Measurements from ENCODE around the gene ZNF654. TPM values are rescaled to one million over a fixed set of nuclear protein-coding genes. Genes with fewer than 3 reads are reported as not detected.
A peak's percentile ranks its signal among the peaks of the same experiment; 100 is the strongest.
"Not testable (repeated sequence)": the region's sequence is repeated elsewhere in the genome, so short reads cannot be mapped to it uniquely, and the experiment has no call there.

The ZNF654 gene
- total RNA-seq, 1 donor from 2014 or later, result 30.3 TPM

DNA sequence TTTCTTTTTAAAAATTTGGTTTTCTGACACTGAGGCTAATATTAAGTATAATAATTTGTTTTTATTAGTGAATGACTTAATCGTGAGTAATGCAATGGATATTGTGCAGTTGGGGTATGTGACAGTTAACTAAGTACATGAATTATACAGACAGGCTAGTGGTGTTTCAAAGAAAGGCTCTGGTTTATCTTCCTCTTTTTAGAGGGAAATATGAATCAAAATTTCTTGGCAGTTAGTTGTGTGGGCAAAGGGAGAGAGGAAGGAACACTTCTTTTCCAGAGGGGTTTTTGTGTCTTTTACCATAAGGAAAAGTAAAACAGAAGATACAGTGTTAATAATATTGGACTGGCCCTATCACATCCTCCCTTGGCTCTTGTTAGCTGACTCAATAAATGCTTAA is 2.7 kb downstream of the ZNF654 start:
- DNase-seq, result no peak

GRCh38 chr3:88075072-88075471 is 16.0 kb downstream of the ZNF654 start:
- no peak for DNase-seq

DNA sequence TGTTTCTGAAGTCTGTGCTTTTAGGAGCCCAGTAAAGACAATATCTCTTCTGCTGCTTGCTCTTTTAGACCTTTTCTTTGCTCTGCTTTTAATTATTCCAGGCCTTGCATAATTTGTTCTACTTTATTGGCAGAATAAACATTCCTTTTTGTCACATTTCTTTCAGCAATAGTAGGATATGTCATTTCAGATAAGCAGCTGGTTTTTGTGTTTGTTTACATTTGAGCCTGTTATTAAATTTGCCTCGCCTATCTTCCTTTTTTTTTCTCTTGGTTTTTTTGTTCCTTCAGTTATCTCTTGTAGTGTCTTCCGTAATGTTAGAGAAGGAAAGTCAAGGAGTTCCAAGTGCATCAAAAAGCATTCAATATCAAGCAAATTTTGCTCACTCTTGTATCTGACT is 16.4 kb downstream of the ZNF654 start:
- DNase-seq, result no peak

DNA sequence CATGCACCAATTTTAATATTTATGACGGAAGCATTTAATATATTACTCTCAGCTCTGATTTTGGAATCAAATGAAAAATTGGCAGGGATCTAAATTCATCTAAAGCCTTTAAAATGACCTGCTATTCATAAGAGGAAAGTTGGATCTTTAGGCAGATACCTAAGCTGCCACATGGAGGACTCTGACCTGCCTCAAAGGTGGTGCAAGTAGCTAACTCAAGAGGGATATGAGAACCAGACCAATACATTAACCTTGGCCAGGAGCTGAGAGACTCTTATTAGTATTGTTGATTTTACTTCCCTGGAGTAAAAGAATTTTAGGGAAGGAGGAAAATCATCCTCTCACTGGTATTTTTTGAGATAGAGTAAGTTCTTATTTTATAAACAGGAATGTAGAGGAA is 17.7 kb downstream of the ZNF654 start:
- DNase-seq, result no peak

GRCh38 chr3:88078932-88079331 is 19.9 kb downstream of the ZNF654 start:
- no peak for DNase-seq

DNA sequence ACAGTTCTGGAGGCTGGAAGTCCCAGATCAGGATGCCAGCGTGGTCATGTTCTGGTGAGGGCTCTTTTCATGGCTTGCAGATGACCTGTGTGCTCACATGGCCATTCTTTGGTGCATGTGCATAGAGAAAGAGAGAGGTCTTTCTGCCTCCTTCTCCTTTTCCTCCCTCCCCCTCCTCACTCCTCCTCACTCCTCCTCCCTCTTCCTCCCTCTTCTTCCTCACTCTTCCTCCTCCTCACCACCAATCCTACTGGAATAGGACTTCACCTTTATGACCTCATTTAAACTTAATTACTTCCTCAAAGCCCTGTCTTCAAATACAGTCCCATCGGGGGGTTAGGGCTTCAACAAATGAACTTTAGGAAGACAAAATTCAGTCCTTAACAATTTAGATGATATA is 23.8 kb downstream of the ZNF654 start:
- no peak for DNase-seq

DNA sequence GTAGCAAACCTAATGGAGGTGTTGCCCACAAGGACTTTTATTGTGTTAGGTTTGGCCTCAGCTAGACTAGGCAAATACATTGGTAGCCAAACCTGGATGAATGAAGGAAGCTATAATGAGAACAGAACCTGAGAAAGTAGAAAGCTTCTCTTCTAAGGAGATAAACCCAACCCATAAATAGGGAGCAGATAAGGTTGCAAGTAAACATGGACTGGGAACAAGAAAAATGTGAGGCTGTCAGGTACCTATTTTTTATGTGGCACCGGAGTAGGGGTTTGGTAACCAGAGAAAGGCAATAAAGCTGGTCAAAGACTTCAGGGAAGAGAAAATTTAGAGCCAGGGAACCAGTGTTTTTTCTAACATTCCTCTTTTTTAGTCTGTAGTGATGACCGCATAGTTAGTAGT is 25.0 kb downstream of the ZNF654 start:
- no peak for DNase-seq

GRCh38 chr3:88090681-88091080 is 31.6 kb downstream of the ZNF654 start:
- no peak for DNase-seq

GRCh38 chr3:88092270-88092669 is 33.2 kb downstream of the ZNF654 start:
- DNase-seq, result no peak

GRCh38 chr3:88093266-88093665 is 34.2 kb downstream of the ZNF654 start:
- DNase-seq, result no peak

DNA sequence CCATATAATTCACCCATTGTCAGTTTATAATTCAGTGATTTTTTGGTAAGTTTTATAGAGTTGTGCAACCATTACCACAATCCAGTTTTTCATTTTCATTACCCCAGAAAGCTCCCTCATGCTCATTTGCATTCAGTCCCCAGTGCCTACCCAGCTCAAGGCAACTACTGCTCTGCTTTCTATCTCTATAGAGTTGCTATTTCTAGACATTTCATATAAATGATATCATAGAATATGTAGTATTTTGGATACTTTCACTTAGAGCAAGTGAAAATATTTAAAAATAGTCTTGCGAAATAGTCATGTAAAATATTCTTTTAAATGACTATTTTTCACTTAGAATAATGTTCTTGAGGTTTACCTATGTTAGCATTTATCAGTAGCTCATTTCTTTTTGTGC is 42.1 kb downstream of the ZNF654 start:
- DNase-seq, result no peak

- DNase-seq, result no peak
Measured at GRCh38 chr3:88105325-88105724, 46.3 kb downstream of the ZNF654 start.

DNA sequence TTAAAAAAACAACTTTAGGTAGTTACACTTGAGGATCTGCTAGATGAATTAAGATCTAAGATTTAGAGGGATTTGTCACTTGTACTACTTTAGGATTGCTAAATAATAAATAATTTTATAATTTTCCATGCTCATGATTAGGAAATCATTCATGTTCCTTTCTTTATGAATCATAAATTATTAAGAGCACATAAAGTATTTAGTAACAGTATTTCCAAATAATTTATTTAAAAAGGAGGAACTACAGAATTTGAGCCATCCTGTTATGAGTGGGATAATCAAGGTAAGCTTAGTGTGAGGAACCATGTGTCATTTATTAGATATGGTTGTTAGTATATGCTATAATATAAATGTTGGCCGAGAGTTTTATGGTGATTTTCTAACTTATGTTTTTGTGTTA is 53.2 kb downstream of the ZNF654 start:
- no peak for DNase-seq

GRCh38 chr3:88113311-88114162 is 54.5 kb downstream of the ZNF654 start:
- peak; percentile 8 for DNase-seq

GRCh38 chr3:88114878-88115549 is 56.0 kb downstream of the ZNF654 start:
- no peak for DNase-seq

DNA sequence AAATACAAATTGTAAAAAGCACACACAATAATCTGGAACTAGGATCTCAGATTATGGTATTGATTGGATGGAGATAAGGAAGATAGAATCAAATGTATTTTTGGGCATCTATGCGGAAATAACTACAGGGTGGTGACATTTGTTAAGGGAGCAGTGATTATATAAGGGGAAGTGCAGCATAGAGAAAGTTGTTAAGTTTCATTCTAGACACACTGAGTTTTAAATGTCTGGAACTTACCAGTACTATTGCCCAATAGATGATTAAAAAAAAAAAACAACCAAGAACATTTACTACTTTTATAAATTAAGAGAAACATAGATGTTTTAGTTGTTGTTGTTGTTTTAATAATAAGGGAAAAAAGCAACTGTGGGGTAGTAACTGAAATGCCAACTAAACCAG is 58.6 kb downstream of the ZNF654 start:
- no peak for DNase-seq

- not testable (repeated sequence) for DNase-seq
Measured at GRCh38 chr3:88118603-88119002, 59.5 kb downstream of the ZNF654 start.

DNA sequence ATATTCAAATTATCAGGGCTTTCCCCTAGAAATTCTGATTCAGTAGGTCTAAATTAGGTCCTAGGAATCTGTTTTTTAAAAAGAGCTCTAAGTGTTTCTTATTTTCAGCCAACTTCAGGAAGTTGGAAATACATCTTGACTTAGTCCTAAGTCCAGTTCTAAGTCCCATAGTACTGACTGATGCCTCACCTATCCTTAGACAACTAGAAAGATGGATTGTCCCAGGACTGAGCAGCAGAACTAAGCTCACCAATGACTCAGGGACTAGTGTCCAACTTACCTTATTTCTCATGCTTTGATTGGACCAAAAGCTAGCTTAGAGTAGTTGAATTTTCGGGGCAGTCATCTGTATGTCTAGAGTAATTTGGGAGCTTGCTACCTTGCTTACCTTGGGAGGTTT is 64.5 kb downstream of the ZNF654 start:
- DNase-seq, result no peak

DNA sequence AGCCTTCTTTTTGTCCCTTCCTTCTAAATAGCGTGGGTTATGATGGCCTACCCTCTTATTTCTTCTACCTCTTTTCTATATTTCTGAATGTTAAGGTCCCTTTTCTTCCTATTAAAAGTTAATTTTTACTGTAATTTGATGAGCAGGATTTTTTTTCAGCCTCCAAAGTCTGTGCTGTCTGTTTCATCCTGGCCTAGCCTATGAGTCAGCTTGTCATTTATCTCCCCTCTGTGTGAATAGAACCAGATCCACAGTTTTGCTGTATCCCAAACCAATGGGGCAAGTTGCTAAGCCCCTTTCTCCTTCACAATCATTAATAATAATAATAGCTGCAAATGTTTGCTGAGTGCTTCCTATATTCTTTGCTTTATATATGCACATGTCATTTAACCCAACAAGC is 72.6 kb downstream of the ZNF654 start:
- no peak for DNase-seq

DNA sequence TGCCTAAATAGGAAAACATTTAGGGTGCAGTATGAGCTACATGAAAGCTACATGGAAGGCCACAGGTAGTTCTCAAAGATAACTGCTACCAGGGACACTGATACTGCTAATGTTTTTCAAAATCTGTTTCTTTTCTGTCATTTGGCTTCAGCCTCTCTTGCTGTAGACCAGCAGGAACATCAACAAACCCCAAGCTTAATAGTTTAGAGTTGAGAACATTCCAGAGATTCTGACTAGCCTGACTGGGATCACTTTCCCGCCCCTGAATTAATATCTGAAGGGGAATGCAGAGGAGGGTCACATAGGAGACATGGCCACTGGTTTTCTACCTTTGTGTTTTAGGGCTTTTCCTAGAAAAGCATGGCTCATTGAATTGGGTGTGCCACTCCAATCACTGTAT is 73.8 kb downstream of the ZNF654 start:
- no peak for DNase-seq

DNA sequence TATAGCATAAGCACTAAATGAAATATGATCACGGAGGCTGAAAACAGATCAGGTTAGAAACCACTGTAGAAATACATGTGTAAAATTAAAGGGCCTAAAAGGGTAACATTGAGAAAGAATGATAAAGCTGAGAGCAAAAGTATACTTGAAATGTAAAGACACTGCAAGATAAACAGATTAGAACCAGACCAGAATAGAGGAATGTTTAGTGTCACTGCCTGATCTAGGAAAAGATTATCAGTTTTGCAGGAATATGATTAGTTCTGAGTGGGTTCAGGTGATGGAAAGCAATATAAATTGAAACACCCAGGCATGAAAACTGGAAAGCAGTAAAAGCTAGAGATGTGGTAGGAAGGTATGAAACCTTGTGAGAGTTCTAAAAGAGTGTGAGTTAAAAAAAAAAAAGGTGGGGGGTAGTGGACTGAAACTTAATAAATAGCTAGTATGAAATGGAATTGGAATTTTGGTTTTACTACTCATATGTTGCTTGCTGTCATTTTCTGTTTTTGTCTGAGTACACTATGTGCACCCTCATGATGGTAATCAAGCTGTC is 74.7 kb downstream of the ZNF654 start:
- DNase-seq, result no peak

- DNase-seq, result no peak
Measured at GRCh38 chr3:88137836-88138235, 78.8 kb downstream of the ZNF654 start.

DNA sequence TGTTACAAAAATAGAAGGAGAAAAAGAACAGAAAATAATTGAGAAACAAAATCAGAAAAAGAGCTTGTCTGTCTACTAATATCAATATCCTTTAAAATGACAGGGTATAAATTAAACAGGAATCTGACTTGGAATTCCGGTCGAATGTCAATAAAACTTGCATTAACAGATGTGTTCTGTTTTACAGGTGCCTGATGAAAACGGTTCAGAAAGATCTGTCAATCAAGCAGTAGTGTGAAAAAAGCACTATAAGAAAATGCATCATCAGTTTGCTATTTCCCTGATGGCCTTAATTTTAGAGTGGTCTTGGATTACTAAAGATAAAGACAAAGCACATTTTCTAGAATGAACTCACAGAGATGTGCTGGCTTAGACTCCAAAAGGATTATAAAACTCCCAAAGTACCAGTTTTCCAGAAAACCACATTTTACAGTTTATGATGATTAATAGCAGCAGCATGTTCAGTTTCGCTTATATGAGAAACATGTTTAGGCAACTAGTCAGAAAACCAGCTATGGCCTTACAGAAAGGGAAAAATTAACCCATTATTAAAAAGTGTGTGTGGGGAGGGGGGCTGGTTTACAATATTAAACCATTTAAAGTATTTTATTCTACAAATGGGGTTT is 82.5 kb downstream of the ZNF654 start:
- peak; percentile 89 for DNase-seq

All from skin of body (tissue), 2 donors.